Smooth muscle cell (in vitro differentiated cells): ENCODE measurements around the gene PACS2. TPM values are rescaled to one million over a fixed set of nuclear protein-coding genes. Genes with fewer than 3 reads are reported as not detected.

ENCODE experiments used
- DNase-seq: peaks from one replicate; lab custom pipeline; 2025; ENCODE audit not compliant: unreplicated experiment; lab: John Stamatoyannopoulos, UW
- H2AFZ ChIP-seq: fragments of 200-600 bp; sonication (generic); 2 replicates; pipeline ENCODE4 v1.6.0; 2016; ENCODE audit warnings: antibody characterized with exemption, low read depth, mild to moderate bottlenecking
- H3F3A ChIP-seq: fragments of 200-600 bp; sonication (generic); 2 replicates; pipeline ENCODE4 v1.6.0; 2017; ENCODE audit warnings: antibody characterized with exemption, low read depth
- H3K27ac ChIP-seq: fragments of 200-600 bp; sonication (generic); 2 replicates; pipeline ENCODE4 v1.5.1; 2016; ENCODE audit warnings: low read depth, mild to moderate bottlenecking
- H3K27me3 ChIP-seq: fragments of 200-600 bp; sonication (generic); 2 replicates; pipeline ENCODE4 v1.6.1; 2016; ENCODE audit warnings: low read depth, mild to moderate bottlenecking
- H3K36me3 ChIP-seq: fragments of 200-600 bp; sonication (generic); 2 replicates; pipeline ENCODE4 v1.5.1; 2016; ENCODE audit warnings: low read depth
- H3K4me1 ChIP-seq: fragments of 200-600 bp; sonication (generic); 2 replicates; pipeline ENCODE4 v1.5.1; 2016; ENCODE audit warnings: low read depth
- H3K4me2 ChIP-seq: fragments of 200-600 bp; sonication (generic); 2 replicates; pipeline ENCODE4 v1.6.0; 2016; ENCODE audit warnings: mild to moderate bottlenecking
- H3K4me3 ChIP-seq: fragments of 200-600 bp; sonication (generic); 2 replicates; pipeline ENCODE4 v1.5.1; 2016; ENCODE audit warnings: mild to moderate bottlenecking
- H3K79me2 ChIP-seq: fragments of 200-600 bp; sonication (generic); 2 replicates; pipeline ENCODE4 v1.6.0; 2016; ENCODE audit warnings: low read depth, mild to moderate bottlenecking
- H3K9ac ChIP-seq: fragments of 200-600 bp; sonication (generic); 2 replicates; pipeline ENCODE4 v1.6.0; 2016; ENCODE audit warnings: low read depth
- H3K9me3 ChIP-seq: fragments of 200-600 bp; sonication (generic); replicated peaks from 2 replicates; pipeline ENCODE4 v1.5.1; 2016; ENCODE audit warnings: low read depth
- H4K20me1 ChIP-seq: fragments of 200-600 bp; sonication (generic); 2 replicates; pipeline ENCODE4 v1.6.0; 2016; ENCODE audit warnings: low read depth
- CTCF ChIP-seq: fragments of 200-600 bp; sonication (generic); IDR thresholded peaks from 2 replicates; pipeline ENCODE4 v1.5.1; 2017; ENCODE audit warnings: borderline replicate concordance, mild to moderate bottlenecking, antibody characterized with exemption; ENCODE audit not compliant: insufficient read depth, poor library complexity, severe bottlenecking
- WGBS: methylation state at CpG from one replicate; pipeline ENCODE4 v1.1.7; 2016; ENCODE audit warnings: low lambda C conversion rate; 5-methylcytosine and 5-hydroxymethylcytosine counted together
- polyA plus RNA-seq: library from polyadenylated mRNA; unstranded; fragments of >200 nt; fragmentation: Nextera tagmentation; extraction: Ambion mirVana; gene quantifications from 2 replicates; pipeline ENCODE4 v1.2.1, GENCODE V29; 2016
- total RNA-seq: library from RNA; depleted of rRNA; stranded (reverse); fragments of >200 nt; gene quantifications from 2 replicates; pipeline ENCODE4 v1.2.3, GENCODE V29; 2014

The PACS2 gene
- total and polyA plus RNA-seq, 2 experiments from 2014 or later = 36.9 to 49.1 TPM

GRCh38 chr14:105383083-105383730 lies 68.7 kb downstream of the PACS2 start:
- Histone ChIP-seq H3K79me2 (no peaks in the 10 kb centered on the region), H4K20me1 (no peaks in the 10 kb centered on the region), H3K36me3 (no peaks in the 10 kb centered on the region), H3K27ac (no peak overlapping the region), H2AFZ (no peak overlapping the region), H3F3A (no peaks in the 10 kb centered on the region), H3K9ac (no peak overlapping the region), H3K4me1 (no peaks in the 10 kb centered on the region), H3K9me3 (no peaks in the 10 kb centered on the region), H3K4me3 (no peak overlapping the region), H3K4me2 (no peak overlapping the region), H3K27me3 (no peaks in the 10 kb centered on the region)
- no peak for DNase-seq
- WGBS = 98% methylated on average over 32 of the region's 32 CpGs
- no peak for TF ChIP-seq CTCF

- Histone ChIP-seq H3F3A (no peaks in the 10 kb centered on the region), H3K79me2 (no peaks in the 10 kb centered on the region), H3K4me3 (no peak overlapping the region), H3K9me3 (no peaks in the 10 kb centered on the region), H3K27me3 (no peaks in the 10 kb centered on the region), H4K20me1 (no peaks in the 10 kb centered on the region), H3K4me2 (no peak overlapping the region), H3K27ac (no peak overlapping the region), H3K36me3 (no peaks in the 10 kb centered on the region), H2AFZ (no peak overlapping the region), H3K4me1 (no peaks in the 10 kb centered on the region), H3K9ac (no peak overlapping the region)
- TF ChIP-seq CTCF = no peak
- WGBS = 96% methylated on average over 23 of the region's 23 CpGs
- no peak for DNase-seq
Observed at GRCh38 chr14:105384041-105384557, 69.6 kb downstream of the PACS2 start.

- Histone ChIP-seq H3F3A (no peaks in the 10 kb centered on the region), H4K20me1 (no peaks in the 10 kb centered on the region), H3K4me1 (no peaks in the 10 kb centered on the region), H3K4me3 (no peak overlapping the region), H3K27me3 (no peaks in the 10 kb centered on the region), H3K36me3 (no peaks in the 10 kb centered on the region), H3K79me2 (no peaks in the 10 kb centered on the region), H2AFZ (no peak overlapping the region), H3K9me3 (no peaks in the 10 kb centered on the region), H3K27ac (no peak overlapping the region), H3K4me2 (no peak overlapping the region), H3K9ac (no peak overlapping the region)
- no peak for DNase-seq
- WGBS = 92% methylated on average over 26 of the region's 29 CpGs
- TF ChIP-seq CTCF = no peak
Observed at GRCh38 chr14:105384605-105385321, 70.2 kb downstream of the PACS2 start.
